HepG2 (cell line): ENCODE results near the gene AP3D1. TPM values are rescaled to one million over a fixed set of nuclear protein-coding genes. Genes with fewer than 3 reads are reported as not detected.

ENCODE experiments used
- GABPA ChIP-seq, 2 experiments: IDR thresholded peaks; 2 replicates each; pipeline ENCODE4 v1.6.1; 2011 to 2016; ENCODE audit warnings: low read depth in 2 of 2, low read length in 1 of 2, missing biosample characterization in 1 of 2, missing genetic modification characterization in 1 of 2
- KAT7 ChIP-seq: IDR thresholded peaks from 2 replicates; pipeline ENCODE4 v1.6.1; 2018; ENCODE audit warnings: borderline replicate concordance, missing compliant biosample characterization
- POLR2G ChIP-seq: fragments of 200-400 bp; formaldehyde crosslinking; IDR thresholded peaks from 2 replicates; pipeline ENCODE4 v1.6.1; 2018; ENCODE audit warnings: mild to moderate bottlenecking, low read depth, low read length, moderate library complexity
- RBAK ChIP-seq: sonication (generic); formaldehyde crosslinking; IDR thresholded peaks from 2 replicates; pipeline ENCODE4 v1.5.1; 2020; ENCODE audit warnings: mild to moderate bottlenecking, missing genetic modification reagents
- SRSF1 ChIP-seq: fragments of 200-400 bp; formaldehyde crosslinking; optimal IDR thresholded peaks from 2 replicates; pipeline ENCODE3; 2017; ENCODE audit warnings: mild to moderate bottlenecking, low read depth, low read length, moderate library complexity
- SRSF4 ChIP-seq: fragments of 200-400 bp; formaldehyde crosslinking; IDR thresholded peaks from one replicate; pipeline ENCODE4 v1.6.1; 2018; ENCODE audit warnings: mild to moderate bottlenecking, low read depth, low read length, moderate library complexity; ENCODE audit not compliant: poor library complexity, severe bottlenecking
- TBP ChIP-seq: sonication (generic); formaldehyde crosslinking; IDR thresholded peaks from 2 replicates; pipeline ENCODE4 v1.5.0; 2020; ENCODE audit warnings: missing genetic modification reagents
- ZNF142 ChIP-seq: sonication (generic); formaldehyde crosslinking; IDR thresholded peaks from 2 replicates; pipeline ENCODE4 v1.4.0; 2020; ENCODE audit warnings: missing genetic modification reagents
- ZNF225 ChIP-seq: sonication (generic); formaldehyde crosslinking; IDR thresholded peaks from 2 replicates; pipeline ENCODE4 v1.4.0; 2020; ENCODE audit warnings: mild to moderate bottlenecking, missing genetic modification reagents
- ZNF234 ChIP-seq: sonication (generic); formaldehyde crosslinking; conservative IDR thresholded peaks from 2 replicates; pipeline ENCODE4 v1.5.1; 2020; ENCODE audit warnings: mild to moderate bottlenecking, missing genetic modification reagents
- ZNF460 ChIP-seq: sonication (generic); formaldehyde crosslinking; IDR thresholded peaks from 2 replicates; pipeline ENCODE4 v1.5.1; 2020; ENCODE audit warnings: missing genetic modification reagents, mild to moderate bottlenecking, borderline replicate concordance
- ZNF556 ChIP-seq: sonication (generic); formaldehyde crosslinking; IDR thresholded peaks from 2 replicates; pipeline ENCODE4 v1.4.0; 2020; ENCODE audit warnings: mild to moderate bottlenecking, missing genetic modification reagents, borderline replicate concordance
- ZNF878 ChIP-seq: sonication (generic); formaldehyde crosslinking; IDR thresholded peaks from 2 replicates; pipeline ENCODE4 v1.8.1; 2023; ENCODE audit warnings: mild to moderate bottlenecking, missing genetic modification reagents, moderate library complexity
- polyA plus RNA-seq, 8 experiments: library from polyadenylated mRNA; depleted of rRNA in 3 of 8; stranded (reverse) in 7 of 8; unstranded in 1 of 8; fragments of >200 nt; fragmentation: Illumina TruSeq in 4 of 8; extraction: Trizol in 4 of 8; gene quantifications; 2 replicates each; pipeline versions ENCODE4 v1.2.1 to v1.2.3, GENCODE V29; 2011 to 2016; ENCODE audit warnings: low read depth in 4 of 8, missing spikeins in 1 of 8, mixed read lengths in 1 of 8; ENCODE audit not compliant: insufficient read depth in 1 of 8
- total RNA-seq, 5 experiments: library from RNA; depleted of rRNA; stranded (reverse); fragments of >200 nt; fragmentation: Illumina TruSeq; extraction: Trizol; gene quantifications; 2 replicates each; pipeline ENCODE4 v1.2.3, GENCODE V29; 2016; ENCODE audit warnings: low read depth in 1 of 5

AP3D1 gene
- total and polyA plus RNA-seq, 2 of the 13 experiments (the other 11 are each of a cell fraction or from before 2014, with no cell fraction given), result 68.0 to 82.6 TPM

DNA sequence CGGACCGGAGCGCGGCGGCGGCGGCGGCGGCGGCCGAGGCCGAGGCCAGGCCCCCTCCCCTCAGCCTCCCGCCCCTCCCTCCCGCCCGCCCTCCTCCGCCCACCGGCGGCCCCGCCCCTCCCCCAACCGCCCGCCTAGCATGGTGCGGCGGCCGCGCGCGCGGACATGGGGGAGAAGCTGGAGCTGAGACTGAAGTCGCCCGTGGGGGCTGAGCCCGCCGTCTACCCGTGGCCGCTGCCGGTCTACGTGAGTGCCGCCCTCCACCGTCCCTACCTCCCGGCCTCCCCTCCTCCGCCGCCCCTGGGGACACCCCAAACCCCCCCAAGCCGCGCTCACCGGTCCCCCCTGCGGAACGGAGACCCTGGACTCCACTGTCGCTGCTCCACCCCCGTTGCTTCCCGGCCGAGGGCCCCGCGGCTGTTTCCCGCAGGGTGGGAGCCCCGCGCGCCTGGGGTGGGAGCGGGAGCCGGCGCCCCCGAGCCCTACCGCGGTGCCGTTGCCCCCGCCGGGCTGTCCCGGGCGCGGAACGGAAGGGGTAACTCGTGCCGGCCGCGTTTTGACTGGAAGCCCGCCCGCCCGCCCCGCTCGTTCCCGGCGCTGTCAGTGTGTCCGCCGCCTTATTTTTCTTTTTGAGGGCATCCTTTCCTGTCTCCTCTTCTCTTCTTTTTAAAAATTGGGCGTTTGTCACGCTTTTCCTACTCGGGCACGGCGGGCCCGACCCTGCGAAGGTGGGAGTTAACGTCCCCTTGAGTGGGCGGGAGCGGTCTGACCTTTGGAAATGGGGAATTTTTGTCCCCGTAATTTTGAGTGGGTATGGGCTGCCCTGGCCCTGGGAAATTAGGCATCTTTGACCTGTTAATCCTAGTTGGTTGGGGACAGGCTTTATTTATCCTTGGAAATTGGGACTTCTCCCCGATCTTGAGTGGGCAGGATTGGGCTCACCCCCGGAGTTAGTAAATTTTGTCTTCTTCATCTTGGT is 12.9 kb upstream of the AP3D1 start (continued):
- TF ChIP-seq ZNF460 (CRISPR knock-in tag) (no peak), SRSF1 (peak; percentile 42), ZNF878 (CRISPR knock-in tag) (no peak), ZNF556 (no peak), ZNF142 (CRISPR knock-in tag) (peak; percentile 87), ZNF225 (no peak; the same call in 1 of the 2 replicates), SRSF4 (no peak), TBP (CRISPR knock-in tag) (no peak), ZNF234 (CRISPR knock-in tag) (no peak), RBAK (CRISPR knock-in tag) (no peak), KAT7 (CRISPR knock-in tag) (peak; percentile 21; the same call in 1 of the 2 replicates), POLR2G (peak; percentile 16), GABPA (IDR thresholded peaks at IDR 0.05; ENCODE audit: low read depth, low read length) (no peak), GABPA (CRISPR knock-in tag; IDR thresholded peaks at IDR 0.05; ENCODE audit: low read depth) (no peak)
